Fibroblast of lung (primary cell): Measurements from ENCODE around the gene VEGFA.

Source experiments
- CTCF ChIP-seq, 2 donors: IDR thresholded peaks in 1 of 2; conservative IDR thresholded peaks in 1 of 2; 1 replicate in 1 of 2; 2 replicates in 1 of 2; pipeline ENCODE4 v1.5.1; 2011 to 2012; ENCODE audit warnings: low read length in 2 of 2, control low read depth in 1 of 2, inconsistent platforms in 1 of 2, low read depth in 1 of 2, mild to moderate bottlenecking in 1 of 2
- EZH2 ChIP-seq: IDR thresholded peaks from 2 replicates; pipeline ENCODE4 v1.5.1; 2012; ENCODE audit warnings: low read length, control low read depth, mild to moderate bottlenecking; ENCODE audit errors: missing control alignments

- no peak for TF ChIP-seq CTCF (conservative IDR thresholded peaks at IDR 0.05 in 1 of 2, IDR thresholded peaks at IDR 0.05 in 1 of 2; ENCODE audit: low read depth in 1 of 2, low read length in 2 of 2)
- no peak for TF ChIP-seq EZH2
Observed at GRCh38 chr6:43830775-43831174, 60.8 kb downstream of the VEGFA start.
